Measurements from ENCODE around the gene FAT3. TPM values are rescaled to one million over a fixed set of nuclear protein-coding genes. Genes with fewer than 3 reads are reported as not detected.

FAT3 gene
- 151 TPM for total RNA-seq

DNA sequence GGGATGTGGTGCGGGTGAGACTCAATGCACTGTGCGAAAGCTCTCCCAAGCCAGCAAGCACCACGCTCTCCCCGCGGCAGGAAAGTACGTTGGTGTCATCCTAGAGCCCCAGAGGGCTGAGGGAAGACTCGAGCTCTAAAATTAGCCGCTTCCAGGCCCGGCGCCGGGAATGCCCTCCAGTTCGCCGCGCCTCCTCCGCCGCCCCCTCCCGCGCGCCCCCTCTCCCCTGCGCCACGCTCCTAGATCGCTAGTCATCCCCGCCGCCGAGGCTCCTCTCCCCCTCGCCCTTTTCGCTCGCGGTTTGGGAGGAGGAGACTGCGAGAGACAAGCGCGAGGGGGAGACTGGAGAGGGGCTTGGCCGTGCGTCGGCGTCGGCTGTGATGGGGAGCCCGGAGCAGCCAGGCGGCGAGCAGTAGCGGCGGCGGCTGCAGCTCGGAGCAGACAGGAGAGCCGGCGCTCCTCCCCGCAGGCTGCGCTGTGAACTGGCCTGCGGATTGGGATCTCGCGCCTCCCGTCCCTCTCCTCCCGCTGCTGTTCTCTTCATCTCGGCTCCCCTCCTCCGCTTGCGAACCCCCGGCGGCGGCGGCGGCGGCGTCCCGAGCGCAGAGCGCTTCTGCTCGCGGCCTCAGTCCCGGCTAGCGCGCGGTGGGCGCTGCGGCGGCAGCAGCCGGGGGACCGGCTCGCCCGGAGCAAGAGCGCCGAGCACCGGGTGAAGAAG is at the start of gene FAT3:
Gene FAT3, plus strand, starts transcription at position 412 of the 718 bp plus-strand sequence. CDS start 127,295 bp downstream, outside the sequence.
- DNase-seq (ENCODE audit: low spot score in 2 of 2), result peak in 1 of 2 donors; percentile 38
- no peak for FAIRE-seq

- FAIRE-seq (no peak), DNase-seq (ENCODE audit: low spot score in 2 of 2) (no peak)
Measured at GRCh38 chr11:92179017-92179670, 45.5 kb upstream of the FAT3 start.

DNA sequence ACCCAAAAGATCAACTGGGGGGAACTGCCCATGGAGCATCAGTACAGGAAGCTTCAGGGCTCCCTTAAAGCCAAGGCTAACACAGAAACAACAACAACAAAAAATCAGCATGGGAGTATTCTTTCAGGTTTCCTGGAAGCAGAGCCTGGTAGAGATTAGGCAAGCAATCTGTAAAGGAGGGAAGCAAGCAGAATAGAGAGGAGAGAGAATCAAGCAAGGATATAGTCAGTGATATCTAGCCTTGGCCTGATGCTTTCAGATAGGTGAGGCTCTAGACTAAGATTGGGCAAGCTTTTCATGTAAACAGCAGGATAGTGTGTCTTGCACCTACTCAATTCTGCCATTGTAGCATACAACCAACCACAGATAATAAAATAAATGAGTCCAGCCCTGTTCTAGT is 44.4 kb upstream of the FAT3 start:
- DNase-seq (ENCODE audit: low spot score in 2 of 2) (no peak), FAIRE-seq (no peak)

GRCh38 chr11:92180664-92181251 is 43.9 kb upstream of the FAT3 start:
- FAIRE-seq, result no peak
- DNase-seq (ENCODE audit: low spot score in 2 of 2), result no peak

DNA sequence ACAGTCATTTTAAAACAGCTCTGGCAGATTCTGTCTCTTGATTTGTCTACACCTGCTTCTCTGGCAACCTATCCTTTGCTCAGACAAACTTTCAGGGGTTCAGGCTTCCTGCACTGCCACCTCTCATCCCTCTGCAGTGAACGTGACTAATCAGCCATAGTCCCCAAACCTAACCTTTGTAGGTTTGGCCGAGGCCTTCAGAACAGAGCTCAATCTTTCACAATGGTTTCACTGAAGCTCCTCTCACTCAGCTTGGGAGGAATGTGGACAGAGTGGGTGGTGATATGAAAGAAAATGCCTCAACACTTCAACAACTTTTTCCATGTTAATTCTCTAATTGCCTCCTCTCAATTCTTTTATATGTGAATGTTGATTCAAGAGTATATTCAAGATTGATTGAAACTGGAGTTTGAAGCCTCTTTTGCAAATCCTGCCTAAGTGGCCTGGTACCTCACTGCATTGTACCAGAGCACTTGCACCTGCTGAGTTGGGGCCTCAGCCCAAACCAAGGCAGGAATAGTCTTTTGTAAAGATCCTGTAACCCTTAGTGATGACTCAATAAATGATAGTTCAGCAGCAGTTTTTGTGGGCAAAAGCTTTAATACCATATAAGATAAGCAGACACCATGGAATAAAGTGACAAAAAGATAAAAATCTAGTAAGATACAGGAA is 33.9 kb upstream of the FAT3 start:
- DNase-seq (ENCODE audit: low spot score in 2 of 2), result no peak
- no peak for FAIRE-seq

DNA sequence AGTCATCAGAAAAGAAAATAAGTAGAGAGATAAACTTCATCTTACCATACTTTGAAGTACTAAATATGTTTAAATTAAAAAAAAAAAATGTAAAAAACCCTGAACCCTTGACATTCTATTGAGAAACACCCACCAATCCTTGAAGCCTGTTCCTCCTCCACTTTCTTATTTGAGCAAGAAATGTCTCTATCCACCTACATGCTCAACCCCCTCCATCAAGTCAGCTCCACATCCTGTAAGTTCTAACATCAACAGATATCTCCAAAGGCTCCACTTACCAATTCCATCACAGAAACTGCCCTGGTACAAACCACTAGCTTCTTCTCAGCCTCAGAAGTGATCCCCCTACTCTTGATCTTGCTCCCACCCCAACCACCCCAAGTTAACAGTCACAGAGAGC is 32.5 kb upstream of the FAT3 start:
- DNase-seq (ENCODE audit: low spot score in 2 of 2), result no peak

GRCh38 chr11:92198268-92198667 is 26.4 kb upstream of the FAT3 start:
- no peak for FAIRE-seq
- no peak for DNase-seq (ENCODE audit: low spot score in 2 of 2)

More for the DNA sequence above, 32.5 kb upstream of the FAT3 start:
- no peak for FAIRE-seq

- no peak for FAIRE-seq
- DNase-seq (ENCODE audit: low spot score in 2 of 2), result no peak
Measured at GRCh38 chr11:92199991-92200390, 24.6 kb upstream of the FAT3 start.

- DNase-seq (ENCODE audit: low spot score in 2 of 2) (no peak), FAIRE-seq (no peak)
Measured at GRCh38 chr11:92204731-92205130, 19.9 kb upstream of the FAT3 start.

DNA sequence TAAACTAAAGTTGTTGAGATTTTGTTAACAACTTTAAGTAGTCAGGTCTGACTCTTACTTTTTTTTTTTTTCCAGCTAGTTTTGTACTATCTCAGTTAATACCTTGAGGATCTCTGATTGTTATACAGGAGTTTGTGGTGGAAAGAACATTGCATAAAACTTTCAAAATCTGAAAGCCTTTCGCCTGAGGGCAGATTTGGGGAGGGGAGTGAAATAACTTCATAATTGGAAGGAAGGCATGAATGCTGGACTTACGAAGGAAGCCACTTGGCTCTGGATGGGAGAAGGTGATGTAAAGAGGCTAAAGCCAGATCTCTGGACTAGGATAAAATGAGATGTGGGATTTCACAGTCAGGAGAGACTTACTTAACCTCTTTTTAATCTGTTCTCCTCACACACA is 18.2 kb upstream of the FAT3 start:
- DNase-seq (ENCODE audit: low spot score in 2 of 2) (no peak), FAIRE-seq (no peak)

DNA sequence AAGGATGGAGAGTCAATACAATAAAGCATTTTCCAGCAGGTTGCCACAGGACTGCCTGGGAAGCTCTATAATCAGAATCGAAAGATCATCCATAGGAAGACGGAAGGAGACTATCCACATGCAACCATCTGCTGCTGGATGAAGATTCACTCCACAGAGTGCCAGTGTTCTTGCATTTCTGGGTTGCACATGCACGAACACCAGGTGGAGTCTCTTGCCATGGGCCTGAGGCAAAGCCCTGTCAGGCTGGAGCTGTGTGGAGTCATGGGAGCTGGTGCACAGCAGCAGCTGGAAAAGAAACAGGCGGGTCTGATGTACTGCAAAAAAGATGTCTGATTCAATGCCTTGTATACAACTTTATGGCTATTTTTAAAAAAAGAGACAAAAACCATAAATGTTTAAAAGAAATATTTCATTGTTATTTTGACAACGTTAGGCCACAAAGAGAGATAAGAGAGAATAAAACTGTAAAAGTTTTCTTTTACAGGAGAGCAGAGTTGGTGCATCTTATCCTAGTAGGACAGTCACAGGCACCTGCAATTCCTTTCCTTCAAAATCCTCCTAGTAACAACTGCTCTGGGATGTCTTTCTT is 12.9 kb upstream of the FAT3 start:
- DNase-seq (ENCODE audit: low spot score in 2 of 2) (no peak), FAIRE-seq (no peak)

GRCh38 chr11:92212530-92212929 is 12.1 kb upstream of the FAT3 start:
- FAIRE-seq (no peak), DNase-seq (ENCODE audit: low spot score in 2 of 2) (no peak)

DNA sequence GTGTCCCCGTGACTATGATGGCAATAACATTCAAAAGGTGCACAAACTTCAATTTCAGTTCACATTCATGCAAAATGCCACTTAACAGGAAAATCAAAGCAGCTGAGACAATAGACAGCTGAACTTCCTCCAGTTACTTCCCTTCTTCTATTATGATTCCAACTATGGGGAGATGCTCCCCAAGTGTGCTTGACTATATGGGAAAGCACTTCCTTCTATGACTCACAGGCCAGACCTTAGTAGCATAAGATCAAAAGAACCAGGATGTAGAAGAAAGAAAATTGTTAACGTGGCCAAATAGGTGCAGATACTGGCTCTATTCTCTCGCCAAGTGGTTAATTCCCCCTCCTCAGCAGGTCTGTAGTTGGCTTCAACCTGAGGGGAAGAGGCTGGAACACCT is 7.8 kb upstream of the FAT3 start:
- FAIRE-seq (no peak), DNase-seq (ENCODE audit: low spot score in 2 of 2) (no peak)

DNA sequence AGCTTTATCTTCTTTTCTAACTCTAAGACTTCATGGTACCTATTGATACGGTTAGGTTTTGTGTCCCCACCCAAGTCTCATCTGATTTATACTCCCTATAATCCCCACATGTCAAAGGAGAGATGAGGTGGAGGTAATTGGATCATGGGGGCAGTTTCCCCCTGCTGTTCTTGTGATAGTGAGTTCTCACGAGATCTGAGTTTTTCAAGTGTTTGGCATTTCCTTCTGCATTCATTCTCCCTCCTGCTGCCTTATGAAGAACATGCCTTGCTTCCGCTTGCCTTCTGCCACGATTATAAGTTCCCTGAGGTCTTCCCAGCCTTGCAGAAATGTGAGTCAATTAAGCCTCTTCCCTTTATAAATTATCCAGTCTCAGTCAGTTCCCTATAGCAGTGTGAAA is 5.1 kb upstream of the FAT3 start:
- DNase-seq (ENCODE audit: low spot score in 2 of 2) (no peak), FAIRE-seq (no peak)

- FAIRE-seq (no peak), DNase-seq (ENCODE audit: low spot score in 2 of 2) (no peak)
Measured at GRCh38 chr11:92222701-92223100, 1.9 kb upstream of the FAT3 start.

- FAIRE-seq (no peak), DNase-seq (ENCODE audit: low spot score in 2 of 2) (no peak)
Measured at GRCh38 chr11:92224054-92224406, 588 bp upstream of the FAT3 start.

DNA sequence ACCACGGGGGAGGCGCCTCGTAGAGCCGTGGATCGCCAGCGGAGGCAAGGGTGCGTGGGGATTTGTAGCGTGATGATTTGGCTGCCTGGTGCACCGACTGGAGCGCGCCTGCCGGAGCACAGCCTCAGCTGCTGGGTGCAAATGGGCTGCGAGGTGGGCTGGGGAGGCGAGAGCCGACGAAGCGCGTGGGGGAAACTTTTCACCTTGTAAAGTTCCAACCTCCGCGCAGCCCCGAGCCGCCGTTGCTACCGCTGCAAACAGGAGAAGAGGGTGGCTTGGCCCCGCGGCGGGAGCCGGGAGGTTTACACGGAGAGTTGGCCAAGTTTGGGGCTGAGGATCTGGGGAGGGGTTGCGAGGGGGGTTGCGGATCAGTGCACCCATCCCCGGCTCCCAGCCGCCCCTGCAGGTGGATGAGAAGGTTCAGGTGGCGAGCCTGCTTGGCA is 528 bp downstream of the FAT3 start:
- DNase-seq (ENCODE audit: low spot score in 2 of 2), result peak in 1 of 2 donors; percentile 13
- FAIRE-seq, result no peak

GRCh38 chr11:92225568-92226330 is 1.1 kb downstream of the FAT3 start:
- peak; percentile 48 to 50 for DNase-seq (ENCODE audit: low spot score in 2 of 2)
- FAIRE-seq, result no peak

DNA sequence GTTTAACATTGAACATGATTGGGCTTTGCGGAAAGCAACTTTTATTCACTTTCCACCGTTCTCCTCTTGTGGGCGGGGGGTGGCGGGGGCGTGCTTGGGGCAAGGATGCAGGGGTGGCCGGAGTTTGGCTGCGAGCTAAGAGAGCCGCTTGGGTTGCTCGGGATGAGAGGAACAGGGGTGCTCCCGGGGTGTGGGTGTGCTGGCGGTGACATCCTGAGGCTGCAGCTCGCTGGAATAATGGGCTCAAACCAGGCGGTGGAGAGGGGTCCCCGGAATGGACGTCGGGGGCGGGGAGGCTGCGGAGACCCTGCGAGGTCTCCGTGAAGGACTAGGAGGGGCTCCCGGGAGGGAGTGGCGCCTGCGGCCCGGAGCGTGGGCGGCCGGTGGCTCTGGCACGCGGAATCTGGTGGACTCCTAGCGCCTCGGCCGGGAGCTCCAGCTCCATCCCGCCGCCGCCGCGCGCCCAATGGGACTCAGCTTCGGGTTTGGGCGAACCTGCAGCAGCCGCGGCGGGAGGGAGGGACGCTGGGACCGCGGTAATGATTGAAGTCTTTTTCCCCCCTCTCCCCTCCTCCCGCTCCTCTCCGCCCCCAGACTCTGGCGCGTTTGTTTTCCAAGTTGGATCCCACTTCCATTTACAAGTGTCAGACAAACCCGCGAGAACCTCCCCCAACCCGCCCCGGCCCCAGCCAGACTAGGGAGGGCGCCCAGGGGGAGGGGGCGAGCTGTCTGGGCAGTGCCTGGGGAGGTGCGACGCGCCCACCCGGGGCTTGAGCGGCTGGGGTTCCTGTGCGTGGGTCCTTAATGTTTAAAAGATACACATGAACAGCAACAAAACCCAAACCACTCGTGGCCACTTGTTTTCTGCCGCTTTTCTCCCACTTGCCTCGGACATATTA is 2.0 kb downstream of the FAT3 start:
- DNase-seq (ENCODE audit: low spot score in 2 of 2), result peak in 1 of 2 donors; percentile 25

More for the DNA sequence above, 2.0 kb downstream of the FAT3 start:
- FAIRE-seq, result no peak

Measured in frontal cortex (tissue), 4 donors.